Loucy (cell line): ENCODE measurements around the gene CALN1.

Experiments used
- H2AFZ ChIP-seq: fragments of 200-600 bp; sonication (generic); 2 replicates; pipeline ENCODE4 v1.6.0; 2016; ENCODE audit warnings: antibody characterized with exemption, mild to moderate bottlenecking, low read length, moderate library complexity
- H3F3A ChIP-seq: fragments of 200-600 bp; 2 replicates; pipeline ENCODE4 v1.6.0; 2016; ENCODE audit warnings: antibody characterized with exemption, low read depth, mild to moderate bottlenecking
- H3K27me3 ChIP-seq: fragments of 200-600 bp; sonication (generic); 2 replicates; pipeline ENCODE4 v1.6.1; 2014; ENCODE audit warnings: low read length, mild to moderate bottlenecking; ENCODE audit not compliant: insufficient read depth, poor library complexity, severe bottlenecking
- H3K36me3 ChIP-seq: fragments of 200-600 bp; sonication (generic); 2 replicates; pipeline ENCODE4 v1.6.1; 2016; ENCODE audit warnings: low read length; ENCODE audit not compliant: insufficient read depth
- H3K4me1 ChIP-seq: fragments of 200-600 bp; sonication (generic); 2 replicates; pipeline ENCODE4 v1.5.1; 2014; ENCODE audit warnings: low read length, mild to moderate bottlenecking; ENCODE audit not compliant: insufficient read depth, poor library complexity, severe bottlenecking
- H3K4me2 ChIP-seq: fragments of 200-600 bp; sonication (generic); 2 replicates; pipeline ENCODE4 v1.6.0; 2014; ENCODE audit warnings: antibody characterized with exemption, low read length, low read depth, mild to moderate bottlenecking; ENCODE audit not compliant: poor library complexity, severe bottlenecking
- H3K4me3 ChIP-seq: fragments of 200-600 bp; sonication (generic); 2 replicates; pipeline ENCODE4 v1.5.1; 2014; ENCODE audit warnings: low read length, mild to moderate bottlenecking, mixed read lengths; ENCODE audit not compliant: poor library complexity, severe bottlenecking
- H3K79me2 ChIP-seq: fragments of 200-600 bp; sonication (generic); 2 replicates; pipeline ENCODE4 v1.6.1; 2014; ENCODE audit warnings: low read length; ENCODE audit not compliant: insufficient read depth
- H3K9ac ChIP-seq: fragments of 200-600 bp; sonication (generic); 2 replicates; pipeline ENCODE4 v1.6.0; 2014; ENCODE audit warnings: mild to moderate bottlenecking, low read depth, low read length, moderate library complexity; ENCODE audit not compliant: poor library complexity, severe bottlenecking
- H3K9me2 ChIP-seq: fragments of 200-600 bp; sonication (generic); replicated peaks from 2 replicates; pipeline ENCODE4 v1.6.1; 2016; ENCODE audit warnings: low read depth, low read length, mixed read lengths
- H3K9me3 ChIP-seq: fragments of 200-600 bp; sonication (generic); 2 replicates; pipeline ENCODE4 v1.6.1; 2014; ENCODE audit warnings: mild to moderate bottlenecking, antibody characterized with exemption, low read length, low read depth; ENCODE audit not compliant: insufficient read depth
- H4K20me1 ChIP-seq: fragments of 200-600 bp; sonication (generic); 2 replicates; pipeline ENCODE4 v1.6.0; 2014; ENCODE audit warnings: antibody characterized with exemption, low read length, mild to moderate bottlenecking; ENCODE audit not compliant: insufficient read depth, poor library complexity, severe bottlenecking
- CTCF ChIP-seq: fragments of 200-600 bp; sonication (generic); conservative IDR thresholded peaks from 2 replicates; pipeline ENCODE4 v1.5.1; 2014; ENCODE audit warnings: mild to moderate bottlenecking, antibody characterized with exemption, low read length
- EZH2phosphoT487 ChIP-seq: fragments of 200-600 bp; IDR thresholded peaks from 2 replicates; pipeline ENCODE4 v1.6.1; 2018; ENCODE audit warnings: antibody characterized with exemption, mild to moderate bottlenecking, moderate library complexity, borderline replicate concordance

The CALN1 gene

DNA sequence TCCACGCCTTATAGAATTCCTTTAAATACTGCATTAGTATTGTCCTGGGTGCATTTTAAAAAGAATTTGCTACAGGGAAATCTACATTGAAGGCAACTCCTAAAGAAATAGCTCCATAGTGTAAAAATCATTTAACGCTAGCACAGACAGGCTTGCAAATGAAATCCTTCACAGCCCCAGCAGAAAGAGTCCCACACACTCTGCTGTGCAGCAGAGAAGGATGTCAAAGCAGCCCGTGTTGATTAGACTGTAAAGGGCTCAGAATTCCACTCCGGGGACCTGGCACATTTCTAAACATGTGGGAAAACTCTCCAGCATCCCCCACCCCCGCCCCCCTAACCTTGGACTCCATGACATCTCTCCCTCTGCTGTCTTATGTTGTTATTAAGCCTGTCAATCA is 176.8 kb downstream of the CALN1 start:
- no peaks in the 10 kb centered on the region for H3K79me2 ChIP-seq
- no peak overlapping the region for H2AFZ ChIP-seq
- no peaks in the 10 kb centered on the region; the same call in 1 of the 2 replicates for H3K9me3 ChIP-seq
- H3K4me2 ChIP-seq = no peak overlapping the region
- TF ChIP-seq CTCF = no peak
- TF ChIP-seq EZH2phosphoT487 = no peak
- H3F3A ChIP-seq = no peaks in the 10 kb centered on the region
- H3K4me1 ChIP-seq = no peaks in the 10 kb centered on the region
- no peak overlapping the region for H3K9ac ChIP-seq
- H3K36me3 ChIP-seq = no peaks in the 10 kb centered on the region
- H3K9me2 ChIP-seq = no peaks in the 10 kb centered on the region
- H4K20me1 ChIP-seq = no peaks in the 10 kb centered on the region
- no peaks in the 10 kb centered on the region for H3K27me3 ChIP-seq
- H3K4me3 ChIP-seq = no peak overlapping the region

- H3K79me2 ChIP-seq = no peaks in the 10 kb centered on the region
- H3K9me2 ChIP-seq = no peaks in the 10 kb centered on the region
- no peaks in the 10 kb centered on the region for H3K36me3 ChIP-seq
- no peak overlapping the region for H2AFZ ChIP-seq
- H4K20me1 ChIP-seq = no peaks in the 10 kb centered on the region
- no peaks in the 10 kb centered on the region for H3F3A ChIP-seq
- H3K9me3 ChIP-seq = no peaks in the 10 kb centered on the region; the same call in 1 of the 2 replicates
- no peak overlapping the region for H3K9ac ChIP-seq
- no peaks in the 10 kb centered on the region for H3K4me1 ChIP-seq
- no peaks in the 10 kb centered on the region for H3K27me3 ChIP-seq
- TF ChIP-seq CTCF (no peak), EZH2phosphoT487 (no peak)
- no peak overlapping the region for H3K4me3 ChIP-seq
- no peak overlapping the region for H3K4me2 ChIP-seq
Observed at GRCh38 chr7:72234086-72234485, 178.1 kb downstream of the CALN1 start.

DNA sequence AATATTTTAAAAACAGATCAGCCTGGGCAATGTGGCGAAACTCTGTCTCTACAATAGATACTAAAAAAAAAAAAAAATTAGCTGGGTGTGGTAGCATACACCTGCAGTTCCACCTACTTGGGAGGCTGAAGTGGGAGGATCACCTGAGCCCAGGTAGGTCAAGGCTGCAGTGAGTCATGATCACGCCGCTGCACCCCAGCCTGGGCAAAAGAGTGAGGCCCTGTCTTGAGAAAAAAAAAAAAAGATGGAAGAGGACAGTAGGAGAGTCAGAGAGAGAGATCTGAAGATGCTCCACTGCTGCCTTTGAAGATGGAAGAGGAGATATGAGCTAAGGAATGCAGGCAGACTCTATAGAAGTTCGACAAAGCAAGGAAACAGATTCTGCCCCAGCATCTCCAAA is 181.9 kb downstream of the CALN1 start:
- Histone ChIP-seq H3K4me1 (no peaks in the 10 kb centered on the region), H3K9ac (no peak overlapping the region), H4K20me1 (no peaks in the 10 kb centered on the region), H3K9me3 (peaks cover under 1% of the 10 kb centered on the region; the same call in 1 of the 2 replicates), H3K36me3 (no peaks in the 10 kb centered on the region), H3K79me2 (no peaks in the 10 kb centered on the region), H2AFZ (no peak overlapping the region), H3K4me3 (no peak overlapping the region), H3F3A (no peaks in the 10 kb centered on the region), H3K9me2 (no peaks in the 10 kb centered on the region), H3K27me3 (no peaks in the 10 kb centered on the region), H3K4me2 (no peak overlapping the region)
- TF ChIP-seq EZH2phosphoT487 = no peak
- no peak for TF ChIP-seq CTCF
